Neural cell (in vitro differentiated cells): ENCODE measurements around the gene UGGT2. TPM values are rescaled to one million over a fixed set of nuclear protein-coding genes. Genes with fewer than 3 reads are reported as not detected.

Experiments used
- H2AFZ ChIP-seq: fragments of 200-600, 300-800 bp; sonication (generic), shearing (Covaris generic); 2 replicates; pipeline ENCODE4 v1.6.0; 2014; ENCODE audit warnings: low read depth, mild to moderate bottlenecking, antibody characterized with exemption, low read length, moderate library complexity
- H3F3A ChIP-seq: fragments of 200-600 bp; shearing (Covaris generic); 2 replicates; pipeline ENCODE4 v1.6.1; 2016; ENCODE audit warnings: mild to moderate bottlenecking, moderate library complexity, mixed read lengths, antibody characterized with exemption, low read length; ENCODE audit not compliant: insufficient read depth, poor library complexity, severe bottlenecking
- H3K27ac ChIP-seq: fragments of 200-600, 300-800 bp; sonication (generic), shearing (Covaris generic); 2 replicates; pipeline ENCODE4 v1.5.1; 2014; ENCODE audit warnings: mild to moderate bottlenecking, low read length, moderate library complexity
- H3K27me3 ChIP-seq: fragments of 300-800, 200-600 bp; sonication (generic), shearing (Covaris generic); 2 replicates; pipeline ENCODE4 v1.6.0; 2014; ENCODE audit warnings: mild to moderate bottlenecking, low read depth, low read length, moderate library complexity; ENCODE audit not compliant: insufficient read depth
- H3K36me3 ChIP-seq: fragments of 300-800, 200-600 bp; sonication (generic), shearing (Covaris generic); 2 replicates; pipeline ENCODE4 v1.5.1; 2014; ENCODE audit warnings: mild to moderate bottlenecking, antibody characterized with exemption, low read length, moderate library complexity; ENCODE audit not compliant: insufficient read depth
- H3K4me2 ChIP-seq: fragments of 300-800, 200-600 bp; sonication (generic), shearing (Covaris generic); 2 replicates; pipeline ENCODE4 v1.6.0; 2014; ENCODE audit warnings: mild to moderate bottlenecking, low read length
- H3K4me3 ChIP-seq: fragments of 300-800, 200-600 bp; sonication (generic), shearing (Covaris generic); 2 replicates; pipeline ENCODE4 v1.5.1; 2014; ENCODE audit warnings: mild to moderate bottlenecking, low read length, moderate library complexity
- H3K79me2 ChIP-seq: fragments of 200-600 bp; shearing (Covaris generic); replicated peaks from 2 replicates; pipeline ENCODE4 v1.6.0; 2014; ENCODE audit warnings: mild to moderate bottlenecking, low read length, moderate library complexity; ENCODE audit not compliant: insufficient read depth
- H3K9ac ChIP-seq: fragments of 300-800, 200-600 bp; sonication (generic), shearing (Covaris generic); 2 replicates; pipeline ENCODE4 v1.6.1; 2016; ENCODE audit warnings: mild to moderate bottlenecking, low read length, mixed read lengths
- H3K9me2 ChIP-seq: fragments of 200-600 bp; shearing (Covaris generic); 2 replicates; pipeline ENCODE4 v1.6.1; 2016; ENCODE audit warnings: mild to moderate bottlenecking, low read length, mixed read lengths; ENCODE audit not compliant: insufficient read depth
- H3K9me3 ChIP-seq: fragments of 200-600, 300-800 bp; sonication (generic), shearing (Covaris generic); 2 replicates; pipeline ENCODE4 v1.6.1; 2016; ENCODE audit warnings: mild to moderate bottlenecking, mixed run types, low read length, moderate library complexity, mixed read lengths
- H4K20me1 ChIP-seq: fragments of 200-600 bp; shearing (Covaris generic); 2 replicates; pipeline ENCODE4 v1.6.1; 2016; ENCODE audit warnings: mild to moderate bottlenecking, mixed run types; ENCODE audit not compliant: insufficient read depth
- EP300 ChIP-seq: fragments of 450-650 bp; conservative IDR thresholded peaks from 2 replicates; pipeline ENCODE4 v1.6.1; 2014; ENCODE audit warnings: antibody characterized with exemption, mild to moderate bottlenecking, moderate library complexity; ENCODE audit not compliant: poor library complexity, severe bottlenecking
- EZH2 ChIP-seq: fragments of 200-600, 300-800 bp; shearing (Covaris generic), sonication (generic); IDR thresholded peaks from 2 replicates; pipeline ENCODE4 v1.6.1; 2014; ENCODE audit warnings: antibody characterized with exemption, low read length, borderline replicate concordance, mild to moderate bottlenecking; ENCODE audit not compliant: insufficient read depth, poor library complexity, severe bottlenecking
- MXI1 ChIP-seq: fragments of 450-650 bp; conservative IDR thresholded peaks from 2 replicates; pipeline ENCODE4 v1.6.1; 2014; ENCODE audit warnings: antibody characterized with exemption, mild to moderate bottlenecking; ENCODE audit not compliant: poor library complexity, severe bottlenecking
- POLR2AphosphoS5 ChIP-seq: IDR thresholded peaks from 2 replicates; pipeline ENCODE4 v1.6.1; 2012
- RAD21 ChIP-seq: fragments of 450-650 bp; conservative IDR thresholded peaks from 2 replicates; pipeline ENCODE4 v1.6.1; 2014; ENCODE audit warnings: antibody characterized with exemption, mild to moderate bottlenecking, moderate library complexity
- SMC3 ChIP-seq: fragments of 450-650 bp; conservative IDR thresholded peaks from 2 replicates; pipeline ENCODE4 v1.6.1; 2014; ENCODE audit warnings: antibody characterized with exemption, mild to moderate bottlenecking, moderate library complexity; ENCODE audit not compliant: poor library complexity
- TAF1 ChIP-seq: IDR thresholded peaks from 2 replicates; pipeline ENCODE4 v1.6.1; 2012; ENCODE audit warnings: low read depth
- polyA minus RNA-seq: library from RNA; depleted of rRNA, polyadenylated mRNA; stranded (reverse); fragments of >200 nt; gene quantifications from 2 replicates; pipeline ENCODE4 v1.2.3, GENCODE V29; 2014
- polyA plus RNA-seq: library from polyadenylated mRNA; depleted of rRNA; stranded (reverse); fragments of >200 nt; gene quantifications from 2 replicates; pipeline ENCODE4 v1.2.3, GENCODE V29; 2014
- TF ChIP-seq, protein P1 (sequence below): fragments of 450-650 bp; IDR thresholded peaks from 2 replicates; pipeline ENCODE4 v1.5.1; 2014; ENCODE audit warnings: antibody characterized with exemption, mild to moderate bottlenecking, moderate library complexity; ENCODE audit not compliant: poor library complexity, severe bottlenecking
- TF ChIP-seq, protein P2 (sequence below): IDR thresholded peaks from 2 replicates; pipeline ENCODE4 v1.6.1; 2012; ENCODE audit warnings: borderline replicate concordance

UGGT2 gene, protein sequence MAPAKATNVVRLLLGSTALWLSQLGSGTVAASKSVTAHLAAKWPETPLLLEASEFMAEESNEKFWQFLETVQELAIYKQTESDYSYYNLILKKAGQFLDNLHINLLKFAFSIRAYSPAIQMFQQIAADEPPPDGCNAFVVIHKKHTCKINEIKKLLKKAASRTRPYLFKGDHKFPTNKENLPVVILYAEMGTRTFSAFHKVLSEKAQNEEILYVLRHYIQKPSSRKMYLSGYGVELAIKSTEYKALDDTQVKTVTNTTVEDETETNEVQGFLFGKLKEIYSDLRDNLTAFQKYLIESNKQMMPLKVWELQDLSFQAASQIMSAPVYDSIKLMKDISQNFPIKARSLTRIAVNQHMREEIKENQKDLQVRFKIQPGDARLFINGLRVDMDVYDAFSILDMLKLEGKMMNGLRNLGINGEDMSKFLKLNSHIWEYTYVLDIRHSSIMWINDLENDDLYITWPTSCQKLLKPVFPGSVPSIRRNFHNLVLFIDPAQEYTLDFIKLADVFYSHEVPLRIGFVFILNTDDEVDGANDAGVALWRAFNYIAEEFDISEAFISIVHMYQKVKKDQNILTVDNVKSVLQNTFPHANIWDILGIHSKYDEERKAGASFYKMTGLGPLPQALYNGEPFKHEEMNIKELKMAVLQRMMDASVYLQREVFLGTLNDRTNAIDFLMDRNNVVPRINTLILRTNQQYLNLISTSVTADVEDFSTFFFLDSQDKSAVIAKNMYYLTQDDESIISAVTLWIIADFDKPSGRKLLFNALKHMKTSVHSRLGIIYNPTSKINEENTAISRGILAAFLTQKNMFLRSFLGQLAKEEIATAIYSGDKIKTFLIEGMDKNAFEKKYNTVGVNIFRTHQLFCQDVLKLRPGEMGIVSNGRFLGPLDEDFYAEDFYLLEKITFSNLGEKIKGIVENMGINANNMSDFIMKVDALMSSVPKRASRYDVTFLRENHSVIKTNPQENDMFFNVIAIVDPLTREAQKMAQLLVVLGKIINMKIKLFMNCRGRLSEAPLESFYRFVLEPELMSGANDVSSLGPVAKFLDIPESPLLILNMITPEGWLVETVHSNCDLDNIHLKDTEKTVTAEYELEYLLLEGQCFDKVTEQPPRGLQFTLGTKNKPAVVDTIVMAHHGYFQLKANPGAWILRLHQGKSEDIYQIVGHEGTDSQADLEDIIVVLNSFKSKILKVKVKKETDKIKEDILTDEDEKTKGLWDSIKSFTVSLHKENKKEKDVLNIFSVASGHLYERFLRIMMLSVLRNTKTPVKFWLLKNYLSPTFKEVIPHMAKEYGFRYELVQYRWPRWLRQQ (N-terminal part only)
- 31.1 and 35.3 TPM in 2 replicates for polyA plus RNA-seq
- polyA minus RNA-seq: 56.5 and 60.1 TPM in 2 replicates

DNA sequence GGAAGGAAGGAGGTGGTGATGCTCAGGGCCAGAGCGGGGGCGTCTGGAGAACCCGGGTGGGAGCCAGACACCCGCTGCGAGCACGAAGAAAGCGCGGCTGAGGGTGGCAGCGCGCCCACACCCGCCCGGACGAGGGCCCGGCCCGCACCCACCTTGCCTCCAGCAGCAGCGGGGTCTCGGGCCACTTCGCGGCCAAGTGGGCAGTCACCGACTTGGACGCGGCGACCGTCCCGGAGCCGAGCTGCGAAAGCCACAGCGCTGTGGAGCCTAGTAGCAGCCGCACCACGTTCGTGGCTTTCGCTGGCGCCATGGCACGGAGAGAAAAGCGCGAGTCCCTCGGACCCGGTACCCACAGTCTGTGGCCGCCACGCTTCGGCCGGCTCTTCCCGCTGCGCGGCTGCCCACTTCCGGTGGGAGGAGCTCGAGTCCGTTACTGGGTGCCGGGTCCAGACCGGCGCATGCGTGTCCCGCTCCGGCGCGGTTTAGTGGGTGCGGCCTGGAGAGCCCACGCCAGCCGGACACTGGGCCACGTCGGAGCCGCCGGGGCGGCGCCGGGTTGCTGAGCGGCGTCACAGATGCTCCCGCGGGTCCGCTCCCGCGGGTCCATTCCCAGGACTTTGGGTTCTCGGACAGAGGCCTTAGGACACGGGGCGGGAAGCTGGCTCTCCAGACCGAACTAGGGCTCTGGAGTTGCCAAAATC is at the start of gene UGGT2:
Gene UGGT2, minus strand, starts transcription at position 399 of the 701 bp plus-strand sequence. Its CDS starts 89 bp downstream, at position 310.
- H3K36me3 ChIP-seq: no peaks in the 10 kb centered on the region
- peak within 1 kb of the TSS; percentile 58 for H3K4me2 ChIP-seq
- peak within 1 kb of the TSS; percentile 70 for H3K9ac ChIP-seq
- H2AFZ ChIP-seq: peak within 1 kb of the TSS; percentile 90
- no peaks in the 10 kb centered on the region for H3K27me3 ChIP-seq
- H3K9me3 ChIP-seq: no peaks in the 10 kb centered on the region
- peak within 1 kb of the TSS; percentile 45 for H3K27ac ChIP-seq
- H3F3A ChIP-seq: no peaks in the 10 kb centered on the region
- peak; percentile 57 for TF ChIP-seq SMC3
- TF ChIP-seq EP300: no peak
- TF ChIP-seq, protein P1, sequence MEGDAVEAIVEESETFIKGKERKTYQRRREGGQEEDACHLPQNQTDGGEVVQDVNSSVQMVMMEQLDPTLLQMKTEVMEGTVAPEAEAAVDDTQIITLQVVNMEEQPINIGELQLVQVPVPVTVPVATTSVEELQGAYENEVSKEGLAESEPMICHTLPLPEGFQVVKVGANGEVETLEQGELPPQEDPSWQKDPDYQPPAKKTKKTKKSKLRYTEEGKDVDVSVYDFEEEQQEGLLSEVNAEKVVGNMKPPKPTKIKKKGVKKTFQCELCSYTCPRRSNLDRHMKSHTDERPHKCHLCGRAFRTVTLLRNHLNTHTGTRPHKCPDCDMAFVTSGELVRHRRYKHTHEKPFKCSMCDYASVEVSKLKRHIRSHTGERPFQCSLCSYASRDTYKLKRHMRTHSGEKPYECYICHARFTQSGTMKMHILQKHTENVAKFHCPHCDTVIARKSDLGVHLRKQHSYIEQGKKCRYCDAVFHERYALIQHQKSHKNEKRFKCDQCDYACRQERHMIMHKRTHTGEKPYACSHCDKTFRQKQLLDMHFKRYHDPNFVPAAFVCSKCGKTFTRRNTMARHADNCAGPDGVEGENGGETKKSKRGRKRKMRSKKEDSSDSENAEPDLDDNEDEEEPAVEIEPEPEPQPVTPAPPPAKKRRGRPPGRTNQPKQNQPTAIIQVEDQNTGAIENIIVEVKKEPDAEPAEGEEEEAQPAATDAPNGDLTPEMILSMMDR: peak; percentile 59
- TF ChIP-seq MXI1: peak; percentile 69
- TF ChIP-seq, protein P2, sequence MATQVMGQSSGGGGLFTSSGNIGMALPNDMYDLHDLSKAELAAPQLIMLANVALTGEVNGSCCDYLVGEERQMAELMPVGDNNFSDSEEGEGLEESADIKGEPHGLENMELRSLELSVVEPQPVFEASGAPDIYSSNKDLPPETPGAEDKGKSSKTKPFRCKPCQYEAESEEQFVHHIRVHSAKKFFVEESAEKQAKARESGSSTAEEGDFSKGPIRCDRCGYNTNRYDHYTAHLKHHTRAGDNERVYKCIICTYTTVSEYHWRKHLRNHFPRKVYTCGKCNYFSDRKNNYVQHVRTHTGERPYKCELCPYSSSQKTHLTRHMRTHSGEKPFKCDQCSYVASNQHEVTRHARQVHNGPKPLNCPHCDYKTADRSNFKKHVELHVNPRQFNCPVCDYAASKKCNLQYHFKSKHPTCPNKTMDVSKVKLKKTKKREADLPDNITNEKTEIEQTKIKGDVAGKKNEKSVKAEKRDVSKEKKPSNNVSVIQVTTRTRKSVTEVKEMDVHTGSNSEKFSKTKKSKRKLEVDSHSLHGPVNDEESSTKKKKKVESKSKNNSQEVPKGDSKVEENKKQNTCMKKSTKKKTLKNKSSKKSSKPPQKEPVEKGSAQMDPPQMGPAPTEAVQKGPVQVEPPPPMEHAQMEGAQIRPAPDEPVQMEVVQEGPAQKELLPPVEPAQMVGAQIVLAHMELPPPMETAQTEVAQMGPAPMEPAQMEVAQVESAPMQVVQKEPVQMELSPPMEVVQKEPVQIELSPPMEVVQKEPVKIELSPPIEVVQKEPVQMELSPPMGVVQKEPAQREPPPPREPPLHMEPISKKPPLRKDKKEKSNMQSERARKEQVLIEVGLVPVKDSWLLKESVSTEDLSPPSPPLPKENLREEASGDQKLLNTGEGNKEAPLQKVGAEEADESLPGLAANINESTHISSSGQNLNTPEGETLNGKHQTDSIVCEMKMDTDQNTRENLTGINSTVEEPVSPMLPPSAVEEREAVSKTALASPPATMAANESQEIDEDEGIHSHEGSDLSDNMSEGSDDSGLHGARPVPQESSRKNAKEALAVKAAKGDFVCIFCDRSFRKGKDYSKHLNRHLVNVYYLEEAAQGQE: no peak
- peak; percentile 67 for TF ChIP-seq RAD21
- no peak for TF ChIP-seq EZH2
- no peak for TF ChIP-seq TAF1
- TF ChIP-seq POLR2AphosphoS5: peak; percentile 63
- H4K20me1 ChIP-seq: no peaks in the 10 kb centered on the region
- peak within 1 kb of the TSS; percentile 95 for H3K4me3 ChIP-seq
- H3K79me2 ChIP-seq: peaks cover 8% of the 10 kb centered on the region
- H3K9me2 ChIP-seq: no peaks in the 10 kb centered on the region
